Bone marrow (tissue), 2 donors: ENCODE results near the gene PLK3.
"Not testable (repeated sequence)": the region's sequence is repeated elsewhere in the genome, so short reads cannot be mapped to it uniquely, and the experiment has no call there.

Experiments used
- DNase-seq, 2 donors: peaks; one replicate each; lab custom pipeline; 2025; lab: John Stamatoyannopoulos, UW

PLK3 gene

DNA sequence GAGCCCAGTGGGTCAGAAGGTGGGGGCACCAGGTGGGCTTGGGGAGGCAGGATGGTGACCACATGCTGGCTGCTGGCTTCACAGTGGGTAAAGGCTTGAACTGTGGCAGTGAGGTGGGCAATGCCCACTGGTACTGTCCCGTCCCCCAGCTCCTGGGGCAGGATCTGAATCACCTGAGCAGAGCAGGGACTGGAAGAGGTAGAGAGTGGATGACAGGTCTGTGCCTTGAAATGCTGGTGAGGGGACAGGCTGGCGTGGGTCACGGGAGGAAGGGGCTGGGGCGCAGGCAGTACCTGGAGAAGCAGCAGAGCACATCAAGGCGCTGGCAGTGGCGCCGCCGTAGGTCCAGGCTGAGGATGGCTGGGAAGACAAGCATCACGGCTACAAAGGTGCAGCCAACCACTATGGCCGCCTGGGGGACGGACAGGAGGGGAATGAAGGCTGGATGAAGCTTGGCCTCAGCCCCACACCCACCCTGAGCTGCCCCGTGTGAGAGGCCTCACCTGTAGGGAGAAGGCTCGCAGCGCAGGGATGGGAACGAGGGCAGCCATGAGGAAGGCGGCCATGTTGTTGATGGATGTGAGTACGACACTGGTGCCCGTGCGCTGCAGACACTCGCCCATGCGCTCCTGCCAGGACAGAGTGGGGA, 27.9 kb downstream of the PLK3 start:
- DNase-seq = no peak

- DNase-seq = no peak
Observed at GRCh38 chr1:44828841-44829440, 28.8 kb downstream of the PLK3 start.

- peak in 1 of 2 donors; percentile 2 for DNase-seq
Observed at GRCh38 chr1:44829506-44830384, 29.6 kb downstream of the PLK3 start.

GRCh38 chr1:44830900-44831304, 30.7 kb downstream of the PLK3 start:
- no peak for DNase-seq

GRCh38 chr1:44831516-44831915, 31.3 kb downstream of the PLK3 start:
- DNase-seq = no peak

GRCh38 chr1:44832056-44832705, 32.0 kb downstream of the PLK3 start:
- no peak for DNase-seq

- no peak for DNase-seq
Observed at GRCh38 chr1:44834328-44834727, 34.2 kb downstream of the PLK3 start.

DNA sequence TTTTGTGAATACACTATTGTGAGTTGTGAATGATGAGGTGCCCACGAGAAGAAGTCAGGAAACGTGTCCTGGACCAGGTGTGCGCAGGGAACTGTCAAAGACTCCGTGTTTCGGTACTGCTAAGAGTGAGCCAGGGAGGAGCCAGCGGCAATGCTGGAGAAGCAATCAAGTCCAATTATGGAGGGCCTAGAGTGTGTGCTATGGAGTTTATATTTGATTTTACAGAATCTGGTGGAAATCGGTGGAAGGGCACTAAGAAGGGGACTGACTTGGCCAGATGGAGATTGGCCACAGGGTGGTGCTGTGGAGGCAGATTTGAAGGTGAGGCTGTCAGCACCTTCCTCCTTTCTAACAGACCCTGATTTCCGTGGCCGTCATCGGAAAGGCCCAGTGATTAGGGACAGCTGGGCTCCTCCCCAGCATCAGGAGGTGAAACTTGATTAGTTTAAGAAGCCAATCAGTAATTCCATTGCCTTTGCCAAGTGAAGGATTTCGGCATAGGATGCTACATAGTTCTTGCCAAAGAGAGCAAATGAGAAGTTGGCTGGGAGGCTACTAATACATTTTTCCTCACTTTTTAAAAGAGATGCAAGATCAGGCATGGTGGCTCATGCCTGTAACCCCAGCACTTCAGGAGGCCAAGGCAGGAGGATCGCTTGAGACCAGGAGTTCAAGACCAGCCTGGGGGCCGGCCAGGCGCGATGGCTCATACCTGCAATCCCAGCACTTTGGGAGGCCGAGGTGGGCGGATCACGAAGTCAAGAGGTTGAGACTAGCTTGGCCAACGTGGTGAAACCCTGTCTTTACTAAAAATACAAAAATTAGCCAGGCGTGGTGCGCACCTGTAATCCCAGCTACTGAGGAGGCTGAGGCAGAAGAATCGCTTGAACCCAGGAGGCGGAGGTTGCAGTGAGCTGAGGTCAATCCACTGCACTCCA, 35.8 kb downstream of the PLK3 start:
- DNase-seq = peak; percentile 41 to 68

DNA sequence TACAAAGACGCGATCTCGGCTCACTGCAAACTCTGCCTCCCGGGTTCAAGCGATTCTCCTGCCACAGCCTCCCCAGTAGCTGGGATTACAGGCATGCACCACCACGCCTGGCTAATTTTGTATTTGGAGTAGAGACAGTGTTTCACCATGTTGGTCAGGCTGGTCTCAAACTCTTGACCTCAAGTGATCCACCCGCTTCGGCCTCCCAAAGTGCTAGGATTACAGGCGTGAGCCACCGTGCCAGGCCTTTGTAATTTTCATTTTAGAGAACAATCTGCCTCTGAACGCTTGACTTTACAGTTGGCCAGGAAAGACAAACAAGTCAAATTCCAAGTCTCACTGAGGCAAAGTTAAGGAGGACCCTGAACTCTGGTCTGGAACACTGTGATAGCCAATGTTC, 38.1 kb downstream of the PLK3 start:
- DNase-seq = not testable (repeated sequence)

GRCh38 chr1:44839576-44839975, 39.4 kb downstream of the PLK3 start:
- no peak for DNase-seq

DNA sequence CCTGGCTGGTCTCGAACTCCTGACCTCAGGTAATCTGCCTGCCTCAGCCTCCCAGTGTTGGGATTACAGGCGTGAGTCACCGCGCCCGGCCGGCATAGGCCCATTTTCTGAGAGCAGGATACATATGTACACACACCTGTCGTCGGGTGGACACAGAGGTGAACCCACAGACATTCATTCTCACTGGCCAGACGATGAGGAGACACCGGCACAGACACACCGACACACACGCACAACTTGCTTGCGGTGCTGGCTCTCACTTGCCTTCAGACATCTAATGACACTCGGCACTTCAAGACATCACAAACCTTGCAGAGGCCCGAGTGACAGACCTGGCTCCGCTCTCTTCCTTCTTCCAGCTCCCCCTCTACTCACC, 42.3 kb downstream of the PLK3 start:
- DNase-seq = no peak

DNA sequence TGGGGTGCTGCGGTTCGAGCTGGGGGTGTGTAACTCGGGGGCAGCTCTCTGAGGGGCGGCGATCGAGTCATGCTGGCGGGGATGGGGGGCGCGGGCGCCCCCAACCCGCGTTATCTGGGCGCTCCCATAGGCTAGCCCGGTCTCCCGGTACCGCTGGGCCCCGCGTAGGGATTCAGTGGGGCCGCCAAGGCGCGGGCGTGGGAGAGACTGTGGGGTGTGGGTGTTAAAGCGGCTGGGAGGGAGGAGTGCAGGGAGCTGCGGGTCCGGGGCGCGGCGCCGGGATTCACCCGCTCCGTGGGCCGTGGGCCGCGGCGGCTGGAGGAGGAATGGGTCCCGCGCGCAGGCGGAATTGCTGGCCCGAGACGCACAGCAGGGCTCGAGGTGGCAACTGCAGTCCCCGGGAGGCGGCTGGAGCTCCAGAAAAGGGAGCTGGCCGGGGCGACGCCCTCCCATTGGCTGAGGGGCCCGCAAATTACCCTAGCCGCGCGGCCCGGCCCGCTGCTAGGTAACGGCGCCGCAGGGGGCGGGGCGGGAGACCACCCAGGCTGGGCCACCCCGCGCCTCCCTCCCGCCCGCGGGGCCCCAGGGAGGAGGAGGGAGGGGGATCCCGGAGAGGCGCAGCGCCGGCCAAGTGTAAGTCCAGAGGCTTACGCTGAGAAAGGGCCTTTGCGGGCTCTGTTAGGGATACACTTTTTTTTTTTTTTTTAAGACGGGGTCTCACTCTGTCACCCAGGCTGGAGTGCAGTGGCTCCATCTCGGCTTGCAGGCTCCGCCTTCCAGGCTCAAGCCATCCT, 42.9 kb downstream of the PLK3 start, which contains the start of gene PTCH2:
Gene PTCH2 (minus strand): TSS at position 392 of the 794 bp plus-strand sequence. CDS start 321 bp downstream, at position 71.
- DNase-seq = peak in 1 of 2 donors; percentile 10

DNA sequence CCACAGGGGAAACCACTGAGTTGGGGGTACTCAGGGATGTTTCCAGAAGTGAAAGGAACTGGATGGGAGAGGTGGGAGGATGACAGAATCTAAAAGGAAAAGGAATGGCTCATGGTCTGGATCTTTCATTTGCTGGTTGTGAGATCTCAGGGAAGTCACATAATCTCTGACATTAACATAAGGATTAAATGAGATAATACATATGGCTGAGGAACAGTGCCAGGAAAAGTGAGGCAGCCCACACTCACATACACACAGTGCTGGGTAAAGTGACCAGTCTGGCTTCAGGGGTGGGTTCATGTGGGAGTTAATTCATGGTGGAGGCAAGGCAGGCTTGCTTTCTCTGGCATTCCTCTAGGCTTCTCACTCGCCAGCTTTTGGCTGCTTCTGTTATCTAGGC, 46.8 kb downstream of the PLK3 start:
- no peak for DNase-seq

- DNase-seq = no peak
Observed at GRCh38 chr1:44847845-44848244, 47.7 kb downstream of the PLK3 start.

DNA sequence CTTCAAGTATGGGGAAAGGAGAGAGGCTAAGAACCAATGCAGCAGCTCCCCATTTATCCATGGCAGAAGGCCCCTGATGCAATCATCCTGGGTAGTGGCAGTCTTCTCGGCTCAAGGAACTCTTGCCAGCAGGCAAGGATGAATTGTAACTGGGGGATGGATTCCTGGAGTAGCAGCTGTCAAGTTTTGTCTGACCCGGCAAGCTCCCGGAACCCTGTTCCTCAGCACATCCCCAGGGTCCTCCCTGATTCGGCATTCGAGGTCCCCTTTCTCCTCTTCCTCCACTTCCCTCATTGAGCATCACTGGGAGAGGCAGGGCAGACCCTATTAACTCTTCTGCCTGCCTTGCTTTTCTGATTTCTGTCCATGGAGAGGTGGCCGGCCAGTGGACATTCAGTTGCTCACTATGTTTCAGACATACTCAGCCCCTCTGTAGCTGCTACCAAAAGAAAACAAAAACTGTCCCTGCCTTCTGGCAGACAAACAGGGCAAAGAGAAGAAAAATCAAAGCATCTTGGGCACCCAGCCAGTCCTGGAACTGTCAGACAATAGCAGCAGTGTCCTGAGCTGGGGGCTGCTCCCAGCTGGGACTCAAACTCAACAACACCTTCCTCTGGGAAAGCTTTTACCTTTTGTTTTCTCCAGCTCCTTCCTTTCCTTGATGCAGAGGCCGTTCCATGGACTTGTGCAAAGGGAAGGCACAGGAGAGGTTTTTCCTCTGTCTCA, 48.4 kb downstream of the PLK3 start:
- DNase-seq = no peak

- DNase-seq = no peak
Observed at GRCh38 chr1:44849575-44850132, 49.5 kb downstream of the PLK3 start.

DNA sequence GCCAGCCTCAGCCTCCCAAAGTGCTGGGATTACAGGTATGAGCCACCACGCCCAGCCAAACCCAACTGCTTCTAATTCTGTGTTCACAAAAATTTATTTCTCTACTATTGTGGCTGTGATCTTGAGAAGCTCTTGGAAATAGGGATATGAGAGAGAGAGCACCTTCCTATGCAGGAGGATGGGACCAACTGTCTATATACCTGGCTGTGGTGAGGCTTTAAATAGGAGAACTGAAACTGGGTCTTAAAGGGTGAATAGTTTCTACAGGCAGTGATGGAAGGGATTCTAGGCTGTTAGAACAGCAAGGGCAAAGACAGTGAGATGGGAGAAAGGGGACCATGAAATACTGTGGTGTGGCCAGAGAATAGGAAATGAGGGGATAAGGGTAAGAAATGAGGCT, 51.1 kb downstream of the PLK3 start:
- no peak for DNase-seq

DNA sequence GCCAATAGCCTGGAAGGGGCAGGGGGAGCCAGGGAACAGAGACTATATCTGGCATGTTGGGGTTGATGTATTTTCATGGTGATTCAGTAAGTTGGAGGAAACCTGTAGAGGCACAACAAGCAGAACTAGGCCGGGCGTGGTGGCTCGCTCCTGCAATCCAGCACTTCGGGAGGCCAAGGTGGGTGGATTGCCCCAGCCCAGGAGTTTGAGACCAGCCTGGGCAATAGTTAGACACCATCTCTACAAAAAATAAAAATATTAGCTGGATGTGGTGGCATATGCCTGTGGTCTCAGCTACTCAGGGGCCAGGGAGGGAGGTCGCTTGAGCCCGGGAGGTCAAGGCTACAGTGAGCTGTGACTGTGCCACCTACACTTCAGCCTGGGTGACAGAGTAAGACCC, 53.0 kb downstream of the PLK3 start:
- no peak for DNase-seq

GRCh38 chr1:44854970-44855369, 54.8 kb downstream of the PLK3 start:
- DNase-seq = no peak
